Activated CD8-positive, alpha-beta memory T cell treated with anti-CD3 and anti-CD28 coated beads for 1 hour (primary cell): ENCODE measurements around the gene ZNF12.
"Not testable (repeated sequence)": the region's sequence is repeated elsewhere in the genome, so short reads cannot be mapped to it uniquely, and the experiment has no call there.

ENCODE experiments used
- DNase-seq, 2 donors: peaks; one replicate each; pipeline ENCODE4 v3.0.0-alpha.2; 2020; ENCODE audit warnings: low read depth in 1 of 2; ENCODE audit errors: extremely low read depth in 1 of 2

ZNF12 gene

DNA sequence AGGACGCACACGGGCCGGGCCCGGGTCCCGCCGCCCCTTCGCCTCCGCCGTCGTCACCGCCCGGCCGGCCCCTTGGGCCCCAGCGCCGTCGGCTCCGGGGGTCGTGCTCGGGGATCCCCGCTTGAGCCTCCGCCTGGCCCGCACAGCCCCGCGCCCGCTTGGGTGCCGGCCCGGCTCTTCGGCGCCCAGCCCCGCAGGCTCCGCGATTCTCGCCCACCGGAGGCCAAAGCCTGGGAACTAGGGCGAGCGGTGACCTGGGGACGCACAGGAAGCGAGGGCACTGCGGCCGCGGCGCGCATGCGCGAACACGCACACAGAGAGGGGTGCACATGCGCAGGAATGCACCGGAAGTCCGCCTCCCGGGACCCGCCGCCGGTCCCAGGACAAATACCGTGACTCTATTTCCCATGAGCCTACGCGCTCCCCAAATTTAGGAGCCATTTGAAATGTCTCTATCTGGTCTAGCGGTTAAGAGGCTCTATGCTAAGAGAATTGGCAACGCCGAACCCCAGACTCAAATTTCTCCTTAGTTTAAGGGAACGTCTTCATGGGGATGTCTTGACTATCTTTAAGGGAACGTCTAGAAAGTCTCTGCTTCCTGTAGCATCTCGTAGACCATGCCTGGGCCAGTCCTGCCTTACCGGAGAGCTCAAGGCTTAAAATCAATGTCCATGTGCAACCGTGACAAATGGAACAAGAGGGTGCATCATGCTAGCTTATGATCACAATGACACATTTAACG is at the start of gene ZNF12:
ZNF12 (minus strand) TSS at position 282 of the 742 bp plus-strand sequence. CDS start 1,774 bp downstream, outside the sequence.
- DNase-seq, result peak; percentile 86 to 93

DNA sequence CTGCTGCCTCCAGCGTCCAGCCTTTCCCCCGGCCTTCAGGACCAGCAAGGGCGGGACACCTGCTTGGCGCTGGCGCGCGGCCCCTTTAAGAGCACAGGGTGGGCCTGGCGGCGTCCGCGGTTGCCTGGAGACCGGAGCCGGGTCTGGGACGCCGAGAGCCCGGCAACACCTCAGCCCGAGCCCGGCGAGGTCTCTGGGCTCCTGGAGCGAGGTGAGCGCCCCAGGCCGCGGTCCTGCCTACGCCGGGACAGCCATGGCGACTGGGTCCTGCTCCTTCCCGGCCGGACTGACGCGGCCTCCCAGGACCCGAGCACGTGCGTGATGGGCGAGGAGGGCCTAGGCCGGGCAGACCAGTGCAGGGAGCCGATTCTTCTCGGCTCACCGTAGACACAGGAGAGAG is 47.2 kb upstream of the ZNF12 start, which contains the start of gene RSPH10B2:
RSPH10B2 (plus strand) TSS at position 140 of the 400 bp plus-strand sequence. CDS start 3,575 bp downstream, outside the sequence.
- DNase-seq, result not testable (repeated sequence)

DNA sequence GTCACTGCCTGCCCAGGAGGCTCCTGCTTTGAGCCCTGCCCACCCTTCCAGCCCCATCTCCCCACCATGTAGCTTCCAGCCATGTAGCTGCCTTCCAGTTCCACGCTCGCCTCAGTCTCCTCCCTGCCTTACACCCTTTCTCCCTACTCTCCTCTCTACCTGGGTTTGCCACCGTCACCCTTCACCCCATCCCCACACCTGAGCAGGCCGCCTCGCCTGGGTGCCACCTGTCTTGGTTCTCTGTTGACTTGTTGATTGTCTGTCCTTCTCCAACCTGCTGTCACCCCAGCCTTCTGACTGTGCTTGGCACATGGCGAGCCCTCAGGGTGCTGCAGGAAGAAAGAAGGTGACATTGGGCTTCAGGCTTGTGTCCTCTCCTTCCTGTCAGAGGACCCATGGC is 43.4 kb upstream of the ZNF12 start:
- not testable (repeated sequence) for DNase-seq

- not testable (repeated sequence) for DNase-seq
Measured at GRCh38 chr7:6749335-6749734, 42.6 kb upstream of the ZNF12 start.

- DNase-seq, result not testable (repeated sequence)
Measured at GRCh38 chr7:6744410-6745100, 37.8 kb upstream of the ZNF12 start.

DNA sequence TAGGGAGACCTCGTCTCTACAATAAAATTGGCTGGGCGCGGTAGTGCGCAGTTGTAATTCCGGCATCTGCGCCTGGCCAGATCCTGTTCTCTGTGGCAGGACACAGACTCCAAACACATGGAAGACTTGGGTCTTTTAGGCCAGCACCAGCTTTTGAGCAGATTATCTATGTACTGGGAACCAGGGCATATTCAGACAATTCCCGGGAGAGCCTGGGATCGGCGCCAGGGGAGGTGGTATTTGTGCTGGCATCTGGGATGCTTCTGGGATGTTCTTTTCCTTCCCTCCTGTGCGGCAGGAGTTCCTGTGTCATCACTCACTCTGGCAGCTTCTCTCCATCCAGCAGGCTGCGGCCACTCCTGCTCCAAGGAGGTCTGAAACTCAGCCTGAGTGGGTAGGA is 31.7 kb upstream of the ZNF12 start:
- DNase-seq, result not testable (repeated sequence)

DNA sequence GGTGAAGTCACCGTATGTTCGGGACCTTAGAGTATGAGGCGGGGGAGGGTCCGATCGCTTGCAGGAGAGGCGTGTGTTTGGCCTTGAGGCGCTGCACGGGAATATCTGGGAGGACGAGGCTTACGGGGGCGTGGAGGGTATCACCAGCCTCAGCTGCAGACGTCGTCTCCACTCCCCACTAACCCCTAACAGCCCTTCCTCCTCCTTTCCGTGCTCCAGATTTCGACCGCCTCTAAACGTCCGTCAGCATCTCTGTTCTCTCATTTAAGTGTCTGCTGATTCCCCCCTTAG is 23.5 kb upstream of the ZNF12 start:
- DNase-seq, result no peak

DNA sequence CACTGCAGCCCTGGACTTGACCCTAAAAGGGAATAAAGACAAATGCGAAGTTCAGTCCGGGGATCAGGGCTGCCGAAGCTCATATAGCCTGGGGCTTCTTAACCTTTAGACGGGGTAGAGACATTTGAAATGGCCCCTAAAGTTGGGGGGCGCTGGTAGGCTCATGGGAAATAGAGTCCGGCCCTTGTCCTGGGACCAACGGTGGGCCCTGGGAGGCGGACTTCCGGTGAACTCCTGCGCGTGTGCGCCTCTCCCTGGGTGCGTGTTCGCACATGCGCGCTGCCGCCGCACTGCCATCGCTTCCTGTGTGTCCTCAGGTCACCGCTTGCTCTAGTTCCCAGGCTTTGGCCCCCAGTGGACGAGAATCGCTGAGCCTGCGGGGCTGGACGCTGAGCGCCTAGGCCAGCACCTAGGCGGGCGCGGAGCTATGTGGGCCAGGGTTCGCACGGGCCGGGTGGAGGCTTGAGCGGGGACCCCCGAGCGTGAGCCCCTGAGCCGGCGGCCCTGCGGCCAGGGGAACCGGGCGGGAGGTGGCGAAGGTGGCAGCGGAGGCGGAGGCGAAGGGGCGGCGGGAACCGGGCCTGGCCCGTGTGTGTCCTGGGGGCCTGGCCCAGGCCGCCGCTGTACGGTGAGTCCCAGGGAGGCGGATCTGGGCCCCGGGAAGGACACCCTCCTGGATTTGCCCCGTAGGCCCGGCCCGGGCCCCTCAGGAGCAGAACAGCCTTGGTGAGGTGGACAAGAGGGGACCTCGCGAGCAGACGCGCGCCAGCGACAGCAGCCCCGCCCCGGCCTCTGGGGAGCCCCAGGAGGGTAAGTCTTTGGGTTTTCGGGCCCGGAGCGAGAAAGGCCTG is 23.0 kb upstream of the ZNF12 start:
- DNase-seq, result peak; percentile 43 to 72

DNA sequence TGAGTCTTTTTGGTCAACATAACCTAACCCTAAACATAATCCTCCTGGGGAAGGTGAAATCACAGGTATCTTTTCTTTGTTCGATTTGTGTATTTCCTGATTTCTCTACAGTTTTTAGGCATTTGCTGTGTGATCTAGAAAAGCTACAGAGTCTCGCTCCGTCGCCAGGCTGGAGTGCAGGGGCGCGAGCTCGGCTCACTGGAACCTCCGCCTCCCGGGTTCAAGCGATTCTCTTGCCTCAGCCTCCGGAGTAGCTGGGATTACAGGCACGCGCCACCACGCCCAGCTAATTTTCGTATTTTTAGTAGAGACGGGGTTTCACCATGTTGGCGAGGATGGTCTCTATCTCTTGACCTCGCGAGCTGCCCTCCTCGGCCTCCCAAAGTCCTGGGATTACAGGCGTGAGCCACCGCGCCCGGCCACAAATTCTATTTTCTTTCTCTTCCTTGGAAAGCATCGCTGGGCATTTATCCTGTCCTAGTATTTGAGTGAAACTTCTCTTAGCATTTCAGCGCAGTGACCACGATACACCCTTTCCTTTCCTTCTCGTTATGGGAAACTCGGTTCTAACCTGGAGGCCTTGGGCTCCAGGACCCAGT is 22.2 kb upstream of the ZNF12 start:
- DNase-seq, result not testable (repeated sequence)

GRCh38 chr7:6727663-6728062 is 20.9 kb upstream of the ZNF12 start:
- no peak for DNase-seq

DNA sequence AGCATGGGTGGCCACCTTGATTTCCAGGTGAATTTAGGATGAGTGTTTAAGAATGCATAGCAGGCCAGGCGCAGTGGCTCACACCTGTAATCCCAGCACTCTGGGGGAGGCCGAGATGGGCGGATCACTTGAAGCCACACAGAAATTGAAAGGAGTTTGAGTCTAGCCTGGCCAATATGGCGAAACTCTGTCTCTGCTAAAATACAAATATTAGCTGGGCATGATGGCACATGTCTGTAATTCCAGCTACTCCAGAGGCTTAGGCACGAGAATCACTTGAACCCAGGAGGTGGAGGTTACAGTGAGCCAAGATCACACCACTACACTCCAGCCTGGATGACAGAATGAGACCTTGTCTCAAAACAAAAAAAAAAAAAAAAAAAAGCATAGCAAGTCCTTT is 19.6 kb upstream of the ZNF12 start:
- not testable (repeated sequence) for DNase-seq

- DNase-seq, result no peak
Measured at GRCh38 chr7:6725003-6725402, 18.3 kb upstream of the ZNF12 start.

DNA sequence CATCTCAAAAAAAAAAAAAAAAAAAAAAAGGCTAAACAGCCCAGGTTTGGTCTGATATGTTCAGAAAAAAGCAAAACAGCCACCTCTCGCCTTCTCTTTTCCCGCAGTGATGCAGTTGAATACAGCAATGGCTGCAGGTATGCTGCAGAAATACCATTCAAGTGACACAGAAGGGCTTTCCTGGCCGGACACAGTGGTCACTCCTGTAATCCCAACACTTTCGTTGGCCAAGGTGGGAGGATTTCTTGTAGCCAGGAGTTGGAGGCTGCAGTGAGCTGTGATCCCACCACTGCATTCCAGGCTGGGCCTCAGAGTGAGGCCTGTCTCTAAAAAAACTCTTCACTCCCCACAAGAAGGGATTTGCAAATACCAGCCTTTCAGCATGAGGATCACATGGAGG is 17.6 kb upstream of the ZNF12 start:
- not testable (repeated sequence) for DNase-seq

GRCh38 chr7:6718124-6718523 is 11.4 kb upstream of the ZNF12 start:
- no peak for DNase-seq

GRCh38 chr7:6715898-6716297 is 9.2 kb upstream of the ZNF12 start:
- DNase-seq, result not testable (repeated sequence)

GRCh38 chr7:6714360-6714759 is 7.6 kb upstream of the ZNF12 start:
- no peak for DNase-seq

DNA sequence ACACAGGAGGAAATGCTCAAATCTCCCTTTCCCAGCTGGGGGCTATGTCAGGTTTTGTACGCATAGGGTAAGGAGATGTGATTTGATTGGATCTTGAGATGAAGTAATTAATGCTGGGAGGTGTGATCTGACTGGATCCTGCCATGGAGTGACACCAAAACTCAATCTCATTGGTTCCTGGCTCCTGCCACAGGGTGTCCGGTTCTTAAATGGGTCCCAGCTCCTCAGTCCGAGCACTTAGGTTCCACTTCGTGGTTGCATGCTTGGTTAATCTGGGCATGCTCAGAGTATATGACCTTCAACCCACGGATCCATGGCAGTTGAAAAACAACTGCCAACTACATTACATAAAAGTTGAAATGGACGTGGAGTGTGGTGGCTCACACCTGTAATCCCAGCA is 3.1 kb upstream of the ZNF12 start:
- no peak for DNase-seq

- DNase-seq, result no peak
Measured at GRCh38 chr7:6708304-6708703, 1.6 kb upstream of the ZNF12 start.

DNA sequence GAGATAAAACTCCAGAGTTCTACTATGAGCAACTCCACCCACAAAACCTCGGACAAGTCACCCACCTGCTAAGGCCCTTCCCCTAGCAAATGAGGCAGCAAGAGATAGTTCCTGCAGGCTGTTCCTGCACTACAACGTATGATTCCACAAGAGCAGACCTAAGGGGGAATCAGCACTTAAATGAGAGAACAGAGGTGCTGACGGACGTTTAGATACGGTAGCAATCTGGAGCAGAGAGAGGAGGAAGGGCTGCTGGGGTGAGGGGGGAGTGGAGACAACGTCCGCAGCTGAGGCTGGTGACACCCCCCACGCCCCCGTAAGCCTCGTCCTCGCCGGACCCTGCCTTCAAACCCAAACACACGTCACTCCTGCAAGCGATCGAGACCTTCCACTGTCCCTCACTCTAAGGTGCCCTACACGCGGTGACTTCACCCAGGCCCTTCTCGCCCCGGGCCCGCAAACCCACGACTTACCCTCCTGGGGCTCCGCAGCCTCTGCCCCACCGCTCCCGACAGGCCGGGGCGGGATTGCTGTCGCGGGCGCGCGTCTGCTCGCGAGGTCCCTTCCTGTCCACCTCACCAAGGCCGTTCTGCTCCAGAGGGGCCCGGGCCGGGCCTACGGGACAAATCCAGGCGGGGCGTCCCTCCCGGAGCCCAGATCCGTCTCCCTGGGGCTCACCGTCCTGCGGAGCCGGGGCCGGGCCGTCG is 635 bp downstream of the ZNF12 start:
- peak in 1 of 2 donors; percentile 11 for DNase-seq

DNA sequence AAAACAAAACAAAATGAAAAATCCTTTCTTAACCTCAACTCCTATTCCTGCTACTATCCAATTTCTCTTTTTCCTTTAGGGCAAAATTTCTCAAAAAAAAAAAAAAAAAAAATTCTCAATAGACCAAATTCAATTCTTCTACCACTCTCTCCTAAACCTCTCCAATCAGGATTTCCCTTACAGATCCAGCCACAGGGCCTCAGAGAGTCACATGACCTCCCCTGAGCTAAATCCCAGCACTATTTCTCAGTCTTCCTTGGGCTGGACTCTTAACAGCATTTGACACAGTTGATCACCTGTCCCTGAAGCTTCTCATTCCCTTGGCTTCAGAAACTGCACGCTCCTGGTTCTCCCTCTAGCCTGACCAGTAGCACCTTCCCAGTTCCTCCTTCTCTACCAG is 4.9 kb downstream of the ZNF12 start:
- DNase-seq, result no peak
